Muscle layer of duodenum (tissue), 2 donors: ENCODE measurements around the gene RNF208.

Experiments
- H3K27ac ChIP-seq: one replicate; pipeline ENCODE4 v1.7.0; 2013; ENCODE audit warnings: mild to moderate bottlenecking, low read length
- H3K27me3 ChIP-seq: one replicate; pipeline ENCODE4 v1.7.0; 2013; ENCODE audit warnings: low read depth, mild to moderate bottlenecking, control low read depth, low read length
- H3K36me3 ChIP-seq, 2 donors: one replicate each; pipeline ENCODE4 v1.7.0; 2013; ENCODE audit warnings: low read length in 2 of 2, control low read depth in 1 of 2, mild to moderate bottlenecking in 1 of 2; ENCODE audit not compliant: insufficient read depth in 2 of 2, control insufficient read depth in 1 of 2
- H3K4me1 ChIP-seq, 2 donors: one replicate each; pipeline ENCODE4 v1.7.0; 2013; ENCODE audit warnings: low read length in 2 of 2, mild to moderate bottlenecking in 2 of 2, control low read depth in 1 of 2, moderate library complexity in 1 of 2; ENCODE audit not compliant: insufficient read depth in 2 of 2, control insufficient read depth in 1 of 2
- H3K4me3 ChIP-seq, 2 donors: one replicate each; pipeline ENCODE4 v1.7.0; 2013; ENCODE audit warnings: low read length in 2 of 2, low read depth in 1 of 2, mild to moderate bottlenecking in 1 of 2
- H3K9me3 ChIP-seq, 2 donors: one replicate each; pipeline ENCODE4 v1.7.0; 2013; ENCODE audit warnings: low read length in 2 of 2, control low read depth in 1 of 2, mild to moderate bottlenecking in 1 of 2; ENCODE audit not compliant: control insufficient read depth in 1 of 2
- donor health status: healthy.

Gene RNF208

GRCh38 chr9:137221095-137221505, 940 bp downstream of the RNF208 start:
- H3K27me3 ChIP-seq: no peaks in the 10 kb centered on the region

GRCh38 chr9:137220317-137221094, 1.5 kb downstream of the RNF208 start:
- peaks cover 0 to 19% of the 10 kb centered on the region in 2 donors for H3K4me1 ChIP-seq
- H3K27ac ChIP-seq: no peak overlapping the region
- H3K9me3 ChIP-seq: no peaks in the 10 kb centered on the region

More at GRCh38 chr9:137221095-137221505, 940 bp downstream of the RNF208 start:
- H3K36me3 ChIP-seq: no peaks in the 10 kb centered on the region
- H3K4me1 ChIP-seq: peaks cover 0 to 19% of the 10 kb centered on the region in 2 donors
- H3K27ac ChIP-seq: no peak overlapping the region
- no peak overlapping the region for H3K4me3 ChIP-seq
- no peaks in the 10 kb centered on the region for H3K9me3 ChIP-seq

DNA sequence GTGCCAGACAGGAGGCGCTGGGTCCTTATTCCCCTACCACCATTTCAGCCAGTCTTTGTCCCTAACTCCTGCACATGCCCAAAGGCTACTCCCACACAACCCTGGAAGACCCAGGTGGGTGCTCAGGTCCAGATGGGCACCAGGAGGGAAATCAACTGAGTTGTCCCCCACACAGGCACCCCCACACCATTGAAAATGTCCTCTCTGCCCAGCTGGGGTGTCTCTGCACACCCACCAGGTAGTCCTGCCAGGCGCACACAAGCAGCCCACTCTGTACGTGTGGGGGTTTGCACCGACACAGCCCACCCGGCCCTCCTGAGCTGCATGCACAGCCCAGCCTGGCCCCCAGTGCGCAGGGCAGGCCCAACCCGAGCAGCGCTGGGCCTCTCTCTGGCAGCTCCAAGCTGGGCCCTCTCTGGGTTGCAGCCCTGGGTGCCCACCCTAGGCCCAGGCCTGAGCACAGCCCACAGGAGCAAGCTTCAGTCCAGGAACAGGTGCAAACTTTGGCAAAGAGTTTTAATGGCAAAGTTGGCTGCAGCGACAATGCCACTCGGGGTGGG, 2.2 kb downstream of the RNF208 start:
- no peaks in the 10 kb centered on the region for H3K27me3 ChIP-seq
- no peak overlapping the region for H3K4me3 ChIP-seq
- H3K4me1 ChIP-seq: peaks cover 0 to 19% of the 10 kb centered on the region in 2 donors
- H3K27ac ChIP-seq: no peak overlapping the region
- no peaks in the 10 kb centered on the region for H3K9me3 ChIP-seq
- peaks cover 0 to 5% of the 10 kb centered on the region in 2 donors for H3K36me3 ChIP-seq

More at GRCh38 chr9:137220317-137221094, 1.5 kb downstream of the RNF208 start:
- Histone ChIP-seq H3K27me3 (no peaks in the 10 kb centered on the region), H3K36me3 (no peaks in the 10 kb centered on the region), H3K4me3 (no peak overlapping the region)

- H3K4me3 ChIP-seq: no peak overlapping the region
- peaks cover 0 to 14% of the 10 kb centered on the region in 2 donors for H3K4me1 ChIP-seq
- no peaks in the 10 kb centered on the region for H3K9me3 ChIP-seq
- H3K27ac ChIP-seq: no peak overlapping the region
- H3K36me3 ChIP-seq: peaks cover 0 to 8% of the 10 kb centered on the region in 2 donors
- H3K27me3 ChIP-seq: no peaks in the 10 kb centered on the region
These were observed 3.2 kb downstream of the RNF208 start for GRCh38 chr9:137218754-137219271.

DNA sequence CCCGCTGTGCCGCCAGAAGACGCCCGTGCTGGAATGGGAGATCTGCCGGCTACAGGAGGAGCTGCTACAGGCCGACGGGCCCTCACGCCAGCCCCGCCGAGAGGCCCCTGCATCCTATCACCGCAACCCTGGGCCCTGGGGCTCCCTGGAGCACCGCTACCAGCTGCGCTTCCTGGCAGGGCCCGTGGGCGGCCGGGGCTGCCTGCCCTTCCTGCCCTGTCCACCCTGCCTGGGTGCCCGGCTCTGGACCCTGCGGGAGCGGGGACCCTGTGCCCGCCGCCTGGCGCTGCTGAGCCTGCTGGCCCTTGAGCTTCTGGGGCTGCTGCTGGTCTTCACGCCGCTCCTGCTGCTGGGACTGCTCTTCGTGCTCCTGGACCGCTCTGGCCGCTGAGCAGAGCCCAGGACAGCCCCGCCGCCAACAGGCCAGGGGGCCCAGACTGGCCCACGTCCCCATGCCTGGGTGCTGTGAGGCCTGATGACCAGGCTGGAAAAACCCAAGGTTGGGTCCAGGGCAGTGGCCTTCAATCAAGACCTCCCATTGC, 3.8 kb downstream of the RNF208 start:
- Histone ChIP-seq H3K27me3 (no peaks in the 10 kb centered on the region), H3K36me3 (peaks cover 0 to 8% of the 10 kb centered on the region in 2 donors), H3K27ac (no peak overlapping the region), H3K4me1 (peaks cover 0 to 12% of the 10 kb centered on the region in 2 donors), H3K4me3 (no peak overlapping the region), H3K9me3 (no peaks in the 10 kb centered on the region)

DNA sequence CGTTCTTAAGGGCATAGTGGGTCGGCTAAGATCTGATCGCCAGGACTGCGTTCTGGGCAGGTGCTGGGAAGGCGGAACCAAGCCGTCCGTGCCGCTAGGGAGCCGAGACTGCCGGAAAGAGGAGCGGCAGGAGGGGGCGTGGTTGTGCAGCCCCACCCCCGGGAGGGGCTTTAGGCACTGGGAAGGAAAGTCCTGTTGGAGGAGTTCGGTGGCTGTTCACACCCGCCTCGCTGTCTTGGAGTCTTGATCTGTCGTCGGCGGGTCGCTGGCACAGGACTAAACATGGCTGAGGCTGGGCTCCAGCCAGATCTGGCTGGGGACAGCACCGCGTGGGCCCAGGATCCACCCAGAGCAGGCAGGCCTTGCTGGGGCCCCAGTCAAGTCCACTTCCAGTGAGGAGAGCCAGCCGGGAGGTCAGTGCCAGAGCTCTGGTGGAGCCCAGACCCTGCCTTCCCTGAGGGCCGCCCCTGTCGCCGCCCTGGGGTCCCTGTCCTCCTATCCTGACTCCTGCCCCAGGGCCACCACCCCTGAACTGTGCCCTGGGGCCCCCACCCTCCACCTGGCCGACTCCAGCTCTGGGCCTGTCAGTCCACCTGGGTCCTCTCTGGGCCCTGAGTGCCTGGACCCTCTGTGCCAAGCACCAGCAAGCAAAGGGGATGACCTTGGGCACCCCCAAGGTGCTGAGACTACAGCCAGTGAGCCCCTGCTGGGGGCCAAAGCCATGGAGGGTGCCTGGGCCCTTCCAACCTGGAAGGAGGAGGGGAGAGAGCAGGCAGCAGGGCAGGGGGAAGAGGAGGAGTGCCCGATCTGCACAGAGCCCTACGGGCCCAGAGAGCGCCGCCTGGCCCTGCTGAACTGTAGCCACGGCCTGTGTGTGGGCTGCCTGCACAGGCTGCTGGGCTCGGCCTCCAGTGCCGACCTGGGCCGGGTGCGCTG, 4.5 kb downstream of the RNF208 start:
- H3K27me3 ChIP-seq: no peaks in the 10 kb centered on the region
- peaks cover 0 to 7% of the 10 kb centered on the region in 2 donors for H3K4me1 ChIP-seq
- H3K36me3 ChIP-seq: peaks cover 0 to 8% of the 10 kb centered on the region in 2 donors
- H3K9me3 ChIP-seq: no peaks in the 10 kb centered on the region
- H3K27ac ChIP-seq: no peak overlapping the region
- H3K4me3 ChIP-seq: peak overlapping the region; percentile 11

- Histone ChIP-seq H3K27ac (no peak overlapping the region), H3K36me3 (peaks cover 0 to 8% of the 10 kb centered on the region in 2 donors), H3K9me3 (no peaks in the 10 kb centered on the region)
These were observed 5.7 kb downstream of the RNF208 start for GRCh38 chr9:137216188-137216965.

GRCh38 chr9:137215196-137215986, 6.6 kb downstream of the RNF208 start:
- H3K4me3 ChIP-seq: no peak overlapping the region
- no peaks in the 10 kb centered on the region for H3K27me3 ChIP-seq
- H3K27ac ChIP-seq: no peak overlapping the region
- H3K4me1 ChIP-seq: no peaks in the 10 kb centered on the region
- H3K36me3 ChIP-seq: peaks cover 0 to 8% of the 10 kb centered on the region in 2 donors
- no peaks in the 10 kb centered on the region for H3K9me3 ChIP-seq

More at GRCh38 chr9:137216188-137216965, 5.7 kb downstream of the RNF208 start:
- Histone ChIP-seq H3K27me3 (no peaks in the 10 kb centered on the region), H3K4me3 (no peak overlapping the region), H3K4me1 (peaks cover 0 to under 1% of the 10 kb centered on the region in 2 donors)

GRCh38 chr9:137214620-137215019, 7.4 kb downstream of the RNF208 start:
- Histone ChIP-seq H3K4me3 (no peak overlapping the region), H3K27ac (no peak overlapping the region), H3K4me1 (no peaks in the 10 kb centered on the region), H3K27me3 (no peaks in the 10 kb centered on the region), H3K36me3 (peaks cover 0 to 8% of the 10 kb centered on the region in 2 donors), H3K9me3 (no peaks in the 10 kb centered on the region)
